WTC11 (cell line): ENCODE results near the gene CFAP74. TPM values are rescaled to one million over a fixed set of nuclear protein-coding genes. Genes with fewer than 3 reads are reported as not detected.

Experiments
- ATAC-seq: fragments of 200-7000 bp; cut with Tn5 transposase; 2 replicates; pipeline ENCODE4 v1.10.0; 2021; ENCODE audit warnings: mild to moderate bottlenecking, moderate library complexity
- CTCF ChIA-PET: fragments of 300-600 bp; sonication (Branson Sonifier 250); formaldehyde crosslinking; loops from one replicate; lab custom pipeline; 2021; ENCODE audit warnings: antibody characterized with exemption; lab: Charles Lee
- POLR2A ChIA-PET: fragments of 350-600 bp; sonication (Branson Sonifier 250); formaldehyde crosslinking; loops from one replicate; lab custom pipeline; 2021; ENCODE audit warnings: antibody characterized with exemption; lab: Charles Lee
- DNase-seq: peaks from one replicate; pipeline ENCODE4 v3.0.0; 2021; ENCODE audit warnings: low spot score
- H3K27ac Mint-ChIP-seq: 2 replicates; pipeline ENCODE4 v1.8.0; 2021; ENCODE audit warnings: mixed read lengths
- H3K27me3 Mint-ChIP-seq: 2 replicates; pipeline ENCODE4 v1.8.0; 2021; ENCODE audit warnings: low read depth, mild to moderate bottlenecking, moderate library complexity, mixed read lengths
- H3K36me3 Mint-ChIP-seq: 2 replicates; pipeline ENCODE4 v1.8.0; 2021; ENCODE audit warnings: mixed read lengths
- H3K4me1 Mint-ChIP-seq: 2 replicates; pipeline ENCODE4 v1.8.0; 2022; ENCODE audit warnings: mixed read lengths
- H3K4me3 Mint-ChIP-seq: 2 replicates; pipeline ENCODE4 v1.8.0; 2021; ENCODE audit warnings: mild to moderate bottlenecking, moderate library complexity, mixed read lengths
- H3K9me3 Mint-ChIP-seq: 2 replicates; pipeline ENCODE4 v1.8.0; 2021; ENCODE audit warnings: mixed read lengths
- AFF4 ChIP-seq: sonication (generic); formaldehyde crosslinking; IDR thresholded peaks from 2 replicates; pipeline ENCODE4 v1.8.1; 2023; ENCODE audit warnings: mild to moderate bottlenecking, missing genetic modification reagents, borderline replicate concordance
- ATF1 ChIP-seq: sonication (generic); formaldehyde crosslinking; IDR thresholded peaks from 2 replicates; pipeline ENCODE4 v1.8.1; 2023; ENCODE audit warnings: mild to moderate bottlenecking, moderate library complexity, missing genetic modification reagents
- ATF6 ChIP-seq: sonication (generic); formaldehyde crosslinking; IDR thresholded peaks from 2 replicates; pipeline ENCODE4 v1.8.1; 2023; ENCODE audit warnings: mild to moderate bottlenecking, missing genetic modification reagents
- CBFB ChIP-seq: sonication (generic); formaldehyde crosslinking; IDR thresholded peaks from 2 replicates; pipeline ENCODE4 v1.8.1; 2022; ENCODE audit warnings: mild to moderate bottlenecking, low read depth, missing genetic modification reagents
- CREB1 ChIP-seq: sonication (generic); formaldehyde crosslinking; IDR thresholded peaks from 2 replicates; pipeline ENCODE4 v1.8.0; 2023; ENCODE audit warnings: mild to moderate bottlenecking, missing genetic modification reagents
- FOXK1 ChIP-seq: sonication (generic); formaldehyde crosslinking; IDR thresholded peaks from 2 replicates; pipeline ENCODE4 v1.8.0; 2022; ENCODE audit warnings: mild to moderate bottlenecking, moderate library complexity, missing genetic modification reagents
- RELA ChIP-seq: sonication (generic); formaldehyde crosslinking; IDR thresholded peaks from 2 replicates; pipeline ENCODE4 v1.8.1; 2022; ENCODE audit warnings: missing genetic modification reagents, mild to moderate bottlenecking, borderline replicate concordance
- SMAD3 ChIP-seq: sonication (generic); formaldehyde crosslinking; IDR thresholded peaks from 2 replicates; pipeline ENCODE4 v1.8.0; 2022; ENCODE audit warnings: missing genetic modification reagents, mild to moderate bottlenecking, borderline replicate concordance
- USF2 ChIP-seq: sonication (generic); formaldehyde crosslinking; IDR thresholded peaks from 2 replicates; pipeline ENCODE4 v1.8.1; 2023; ENCODE audit warnings: mild to moderate bottlenecking, missing genetic modification reagents, moderate library complexity
- ZNF138 ChIP-seq: sonication (generic); formaldehyde crosslinking; conservative IDR thresholded peaks from 2 replicates; pipeline ENCODE4 v1.8.1; 2022; ENCODE audit warnings: mild to moderate bottlenecking, moderate library complexity, missing genetic modification reagents
- ZNF396 ChIP-seq: fragments of 250-450 bp; sonication (Bioruptor Pico); IDR thresholded peaks from 2 replicates; pipeline ENCODE4 v1.8.0; 2021; ENCODE audit warnings: mild to moderate bottlenecking, moderate library complexity, borderline replicate concordance
- ZNF423 ChIP-seq: fragments of 250-450 bp; sonication (Bioruptor Pico); IDR thresholded peaks from 2 replicates; pipeline ENCODE4 v2.1.2; 2022; ENCODE audit warnings: mild to moderate bottlenecking, moderate library complexity
- total RNA-seq: library from RNA; stranded (reverse); gene quantifications from 3 replicates; pipeline ENCODE4 v1.2.3, GENCODE V29; 2021
- TF ChIP-seq, protein P1 (sequence below): sonication (generic); formaldehyde crosslinking; IDR thresholded peaks from 2 replicates; pipeline ENCODE4 v1.8.0; 2022; ENCODE audit warnings: missing genetic modification reagents
- TF ChIP-seq, protein P2 (sequence below): sonication (generic); formaldehyde crosslinking; IDR thresholded peaks from 2 replicates; pipeline ENCODE4 v1.8.0; 2023; ENCODE audit warnings: missing genetic modification reagents
- TF ChIP-seq, protein P3 (sequence below): sonication (generic); formaldehyde crosslinking; conservative IDR thresholded peaks from 2 replicates; pipeline ENCODE4 v1.8.1; 2022; ENCODE audit warnings: mild to moderate bottlenecking, missing genetic modification reagents

Gene CFAP74
- total RNA-seq, 1 experiment from 2014 or later = 0.35 TPM

GRCh38 chr1:1971017-1971416, 32.6 kb downstream of the CFAP74 start:
- ChIA-PET POLR2A (no interaction called here), CTCF (interaction anchor here (1.4 kb wide), 1 partner anchor 74 kb away, joined by 4 read pairs; no protein-coding TSS in a partner anchor)
- peaks cover 15% of the 10 kb centered on the region for H3K9me3 Mint-ChIP-seq
- no peak for ATAC-seq
- no peaks in the 10 kb centered on the region for H3K27me3 Mint-ChIP-seq
- no peak overlapping the region for H3K4me3 Mint-ChIP-seq
- H3K4me1 Mint-ChIP-seq = no peaks in the 10 kb centered on the region
- no peak for DNase-seq
- H3K36me3 Mint-ChIP-seq = no peaks in the 10 kb centered on the region
- H3K27ac Mint-ChIP-seq = no peak overlapping the region
- no peak for TF ChIP-seq RELA
- no peak for TF ChIP-seq CBFB (CRISPR knock-in tag)
- TF ChIP-seq ATF6 (CRISPR knock-in tag) = no peak
- no peak for TF ChIP-seq SMAD3 (CRISPR knock-in tag)
- no peak for TF ChIP-seq ATF1 (CRISPR knock-in tag)
- no peak for TF ChIP-seq ZNF396
- TF ChIP-seq, protein P1, sequence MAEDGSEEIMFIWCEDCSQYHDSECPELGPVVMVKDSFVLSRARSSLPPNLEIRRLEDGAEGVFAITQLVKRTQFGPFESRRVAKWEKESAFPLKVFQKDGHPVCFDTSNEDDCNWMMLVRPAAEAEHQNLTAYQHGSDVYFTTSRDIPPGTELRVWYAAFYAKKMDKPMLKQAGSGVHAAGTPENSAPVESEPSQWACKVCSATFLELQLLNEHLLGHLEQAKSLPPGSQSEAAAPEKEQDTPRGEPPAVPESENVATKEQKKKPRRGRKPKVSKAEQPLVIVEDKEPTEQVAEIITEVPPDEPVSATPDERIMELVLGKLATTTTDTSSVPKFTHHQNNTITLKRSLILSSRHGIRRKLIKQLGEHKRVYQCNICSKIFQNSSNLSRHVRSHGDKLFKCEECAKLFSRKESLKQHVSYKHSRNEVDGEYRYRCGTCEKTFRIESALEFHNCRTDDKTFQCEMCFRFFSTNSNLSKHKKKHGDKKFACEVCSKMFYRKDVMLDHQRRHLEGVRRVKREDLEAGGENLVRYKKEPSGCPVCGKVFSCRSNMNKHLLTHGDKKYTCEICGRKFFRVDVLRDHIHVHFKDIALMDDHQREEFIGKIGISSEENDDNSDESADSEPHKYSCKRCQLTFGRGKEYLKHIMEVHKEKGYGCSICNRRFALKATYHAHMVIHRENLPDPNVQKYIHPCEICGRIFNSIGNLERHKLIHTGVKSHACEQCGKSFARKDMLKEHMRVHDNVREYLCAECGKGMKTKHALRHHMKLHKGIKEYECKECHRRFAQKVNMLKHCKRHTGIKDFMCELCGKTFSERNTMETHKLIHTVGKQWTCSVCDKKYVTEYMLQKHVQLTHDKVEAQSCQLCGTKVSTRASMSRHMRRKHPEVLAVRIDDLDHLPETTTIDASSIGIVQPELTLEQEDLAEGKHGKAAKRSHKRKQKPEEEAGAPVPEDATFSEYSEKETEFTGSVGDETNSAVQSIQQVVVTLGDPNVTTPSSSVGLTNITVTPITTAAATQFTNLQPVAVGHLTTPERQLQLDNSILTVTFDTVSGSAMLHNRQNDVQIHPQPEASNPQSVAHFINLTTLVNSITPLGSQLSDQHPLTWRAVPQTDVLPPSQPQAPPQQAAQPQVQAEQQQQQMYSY (CRISPR knock-in tag) = no peak
- TF ChIP-seq CREB1 (CRISPR knock-in tag) = no peak
- TF ChIP-seq USF2 (CRISPR knock-in tag) = no peak
- TF ChIP-seq, protein P2, sequence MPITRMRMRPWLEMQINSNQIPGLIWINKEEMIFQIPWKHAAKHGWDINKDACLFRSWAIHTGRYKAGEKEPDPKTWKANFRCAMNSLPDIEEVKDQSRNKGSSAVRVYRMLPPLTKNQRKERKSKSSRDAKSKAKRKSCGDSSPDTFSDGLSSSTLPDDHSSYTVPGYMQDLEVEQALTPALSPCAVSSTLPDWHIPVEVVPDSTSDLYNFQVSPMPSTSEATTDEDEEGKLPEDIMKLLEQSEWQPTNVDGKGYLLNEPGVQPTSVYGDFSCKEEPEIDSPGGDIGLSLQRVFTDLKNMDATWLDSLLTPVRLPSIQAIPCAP = no peak
- TF ChIP-seq ZNF423 (CRISPR knock-in tag) = no peak
- no peak for TF ChIP-seq FOXK1 (CRISPR knock-in tag)
- TF ChIP-seq, protein P3, sequence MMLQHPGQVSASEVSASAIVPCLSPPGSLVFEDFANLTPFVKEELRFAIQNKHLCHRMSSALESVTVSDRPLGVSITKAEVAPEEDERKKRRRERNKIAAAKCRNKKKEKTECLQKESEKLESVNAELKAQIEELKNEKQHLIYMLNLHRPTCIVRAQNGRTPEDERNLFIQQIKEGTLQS = no peak
- no peak for TF ChIP-seq ZNF138 (CRISPR knock-in tag)
- no peak for TF ChIP-seq AFF4 (CRISPR knock-in tag)
- TF ChIP-seq, all 79 proteins: peak for 0
